DOHH2 (cell line): ENCODE data around the gene RBMY1J.
"Not testable (repeated sequence)": the region's sequence is repeated elsewhere in the genome, so short reads cannot be mapped to it uniquely, and the experiment has no call there.

Experiments
- H3F3A ChIP-seq: fragments of 200-600 bp; sonication (generic), shearing (Covaris generic); 2 replicates; pipeline ENCODE4 v1.6.0; 2016; ENCODE audit warnings: antibody characterized with exemption, mild to moderate bottlenecking; ENCODE audit not compliant: control insufficient read depth, insufficient read depth
- H3K27ac ChIP-seq: fragments of 200-600 bp; sonication (generic); 2 replicates; pipeline ENCODE4 v1.5.1; 2014; ENCODE audit warnings: low read depth, mild to moderate bottlenecking, low read length, moderate library complexity
- H3K27me3 ChIP-seq: fragments of 200-600 bp; sonication (generic); 2 replicates; pipeline ENCODE4 v1.6.1; 2014; ENCODE audit warnings: mild to moderate bottlenecking, low read length, mixed read lengths; ENCODE audit not compliant: control insufficient read depth
- H3K36me3 ChIP-seq: fragments of 200-600 bp; sonication (generic); 2 replicates; pipeline ENCODE4 v1.6.1; 2014; ENCODE audit warnings: mild to moderate bottlenecking, low read length, moderate library complexity, mixed read lengths; ENCODE audit not compliant: control insufficient read depth
- H3K4me1 ChIP-seq: fragments of 200-600 bp; sonication (generic); 2 replicates; pipeline ENCODE4 v1.6.1; 2014; ENCODE audit warnings: mild to moderate bottlenecking, low read length, mixed read lengths; ENCODE audit not compliant: control insufficient read depth
- H3K4me2 ChIP-seq: fragments of 200-600 bp; sonication (generic); 2 replicates; pipeline ENCODE4 v1.6.0; 2014; ENCODE audit warnings: mild to moderate bottlenecking, low read length, moderate library complexity
- H3K4me3 ChIP-seq: fragments of 200-600 bp; sonication (generic); 2 replicates; pipeline ENCODE4 v1.5.1; 2014; ENCODE audit warnings: mild to moderate bottlenecking, low read length, mixed read lengths
- H3K79me2 ChIP-seq: fragments of 200-600 bp; sonication (generic); 2 replicates; pipeline ENCODE4 v1.6.1; 2014; ENCODE audit warnings: mild to moderate bottlenecking, low read length, mixed read lengths; ENCODE audit not compliant: control insufficient read depth
- H3K9me2 ChIP-seq: fragments of 200-600 bp; sonication (generic); replicated peaks from 2 replicates; pipeline ENCODE4 v1.6.1; 2014; ENCODE audit warnings: mild to moderate bottlenecking, low read length, mixed read lengths; ENCODE audit not compliant: control insufficient read depth
- H3K9me3 ChIP-seq: fragments of 200-600 bp; sonication (generic); 2 replicates; pipeline ENCODE4 v1.6.1; 2014; ENCODE audit warnings: antibody characterized with exemption, low read length, mixed read lengths; ENCODE audit not compliant: control insufficient read depth, insufficient read depth
- H4K20me1 ChIP-seq: fragments of 200-600 bp; sonication (generic); 2 replicates; pipeline ENCODE4 v1.6.0; 2014; ENCODE audit warnings: low read depth, mild to moderate bottlenecking, antibody characterized with exemption, low read length, moderate library complexity; ENCODE audit not compliant: control insufficient read depth, insufficient read depth
- CTCF ChIP-seq: fragments of 200-600 bp; sonication (generic); IDR thresholded peaks from one replicate; pipeline ENCODE4 v1.5.1; 2014; ENCODE audit warnings: antibody characterized with exemption, mild to moderate bottlenecking, low read depth, low read length; ENCODE audit not compliant: poor library complexity, severe bottlenecking
- EZH2phosphoT487 ChIP-seq: fragments of 200-600 bp; sonication (generic); IDR thresholded peaks from 2 replicates; pipeline ENCODE4 v1.6.1; 2017; ENCODE audit warnings: borderline replicate concordance, mild to moderate bottlenecking, antibody characterized with exemption, low read length, moderate library complexity, mixed read lengths

The RBMY1J gene

DNA sequence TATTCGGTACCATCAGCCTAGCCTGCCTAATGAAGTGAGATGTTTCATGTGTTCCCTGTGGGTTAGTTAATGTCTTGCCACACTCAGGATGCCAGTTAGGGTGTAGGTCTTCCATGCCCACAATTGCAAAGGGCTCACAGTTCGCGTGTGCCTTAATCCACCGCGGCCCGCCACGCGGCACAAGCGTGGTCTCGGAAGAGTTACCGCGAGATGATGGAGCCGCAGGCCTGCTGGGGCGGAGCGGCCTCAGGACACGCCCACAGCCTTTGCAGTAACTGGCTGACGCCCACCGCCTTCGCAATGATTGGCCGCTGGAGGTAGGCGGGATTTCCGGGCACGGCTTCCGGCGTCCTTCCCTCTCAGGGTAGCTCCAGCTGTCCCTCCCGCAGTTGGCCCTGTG, at the start of gene RBMY1J:
TSS of gene RBMY1J (plus strand) at position 301 of the 400 bp plus-strand sequence. CDS start 2,038 bp downstream, outside the sequence.
- not testable (repeated sequence) for H3K27me3 ChIP-seq, H3K27ac ChIP-seq, H3K79me2 ChIP-seq, H3F3A ChIP-seq, H3K4me3 ChIP-seq, H4K20me1 ChIP-seq, H3K9me2 ChIP-seq, H3K4me2 ChIP-seq, H3K36me3 ChIP-seq, H3K4me1 ChIP-seq, H3K9me3 ChIP-seq

DNA sequence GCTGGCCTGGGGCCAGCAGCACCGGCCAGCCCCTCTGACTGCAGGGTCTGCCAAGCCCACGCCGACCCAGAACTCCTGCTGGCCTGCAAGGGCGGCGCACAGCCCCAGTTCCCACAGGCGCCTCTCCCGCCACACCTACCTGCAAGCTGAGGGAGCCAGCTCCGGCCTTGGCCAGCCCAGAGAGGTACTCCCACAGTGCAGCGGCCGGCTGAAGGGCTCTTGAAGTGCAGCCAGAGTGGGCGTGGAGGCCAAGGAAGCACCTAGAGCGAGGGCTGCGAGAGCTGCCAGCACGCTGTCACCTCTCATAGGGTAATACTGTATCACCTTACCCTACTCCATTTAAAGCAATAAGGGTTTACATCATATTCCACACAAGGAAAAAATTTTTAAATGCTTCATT, 35.8 kb upstream of the RBMY1J start:
- Histone ChIP-seq H3K36me3 (no peaks in the 10 kb centered on the region), H3K79me2 (no peaks in the 10 kb centered on the region), H3F3A (no peaks in the 10 kb centered on the region), H3K9me2 (no peaks in the 10 kb centered on the region), H3K27me3 (no peaks in the 10 kb centered on the region), H3K4me1 (no peaks in the 10 kb centered on the region), H3K27ac (no peak overlapping the region), H3K4me3 (no peak overlapping the region), H3K9me3 (no peaks in the 10 kb centered on the region), H3K4me2 (no peak overlapping the region), H4K20me1 (no peaks in the 10 kb centered on the region)
- TF ChIP-seq EZH2phosphoT487 (no peak), CTCF (no peak)

GRCh38 chrY:22370623-22371022, 32.6 kb upstream of the RBMY1J start:
- no peaks in the 10 kb centered on the region for H3F3A ChIP-seq
- H3K79me2 ChIP-seq: no peaks in the 10 kb centered on the region
- H3K27me3 ChIP-seq: no peaks in the 10 kb centered on the region
- H3K27ac ChIP-seq: no peak overlapping the region
- H3K4me3 ChIP-seq: no peak overlapping the region
- no peaks in the 10 kb centered on the region for H3K4me1 ChIP-seq
- no peaks in the 10 kb centered on the region for H3K9me3 ChIP-seq
- TF ChIP-seq EZH2phosphoT487: no peak
- TF ChIP-seq CTCF: no peak
- H3K9me2 ChIP-seq: no peaks in the 10 kb centered on the region
- no peaks in the 10 kb centered on the region for H3K36me3 ChIP-seq
- no peak overlapping the region for H3K4me2 ChIP-seq
- H4K20me1 ChIP-seq: no peaks in the 10 kb centered on the region

DNA sequence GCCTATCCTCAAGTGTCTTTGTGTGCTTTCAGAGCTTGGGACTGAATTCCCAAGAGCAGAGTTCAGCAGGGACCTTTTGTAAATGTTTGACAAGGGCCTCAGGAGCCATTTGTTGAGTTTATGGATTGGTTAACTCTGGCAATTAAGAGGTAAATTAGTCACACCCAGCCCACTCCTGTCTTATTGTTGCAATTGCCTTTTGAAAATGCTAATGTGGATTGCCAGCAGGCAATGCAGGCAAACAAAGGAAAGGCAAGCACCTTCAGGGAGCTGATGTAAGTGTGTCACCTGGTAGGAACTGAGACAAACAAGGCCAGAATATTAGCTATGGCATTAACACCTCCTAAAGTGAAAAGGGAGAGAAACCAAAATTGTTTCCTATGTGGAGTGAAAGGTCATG, 29.7 kb upstream of the RBMY1J start:
- no peaks in the 10 kb centered on the region for H3K27me3 ChIP-seq
- H3K79me2 ChIP-seq: no peaks in the 10 kb centered on the region
- no peaks in the 10 kb centered on the region for H3K36me3 ChIP-seq
- H3K27ac ChIP-seq: no peak overlapping the region
- no peaks in the 10 kb centered on the region for H3K9me2 ChIP-seq
- H4K20me1 ChIP-seq: no peaks in the 10 kb centered on the region
- H3K9me3 ChIP-seq: no peaks in the 10 kb centered on the region
- H3K4me1 ChIP-seq: no peaks in the 10 kb centered on the region
- H3K4me3 ChIP-seq: no peak overlapping the region
- TF ChIP-seq CTCF: no peak
- no peaks in the 10 kb centered on the region for H3F3A ChIP-seq
- no peak overlapping the region for H3K4me2 ChIP-seq

DNA sequence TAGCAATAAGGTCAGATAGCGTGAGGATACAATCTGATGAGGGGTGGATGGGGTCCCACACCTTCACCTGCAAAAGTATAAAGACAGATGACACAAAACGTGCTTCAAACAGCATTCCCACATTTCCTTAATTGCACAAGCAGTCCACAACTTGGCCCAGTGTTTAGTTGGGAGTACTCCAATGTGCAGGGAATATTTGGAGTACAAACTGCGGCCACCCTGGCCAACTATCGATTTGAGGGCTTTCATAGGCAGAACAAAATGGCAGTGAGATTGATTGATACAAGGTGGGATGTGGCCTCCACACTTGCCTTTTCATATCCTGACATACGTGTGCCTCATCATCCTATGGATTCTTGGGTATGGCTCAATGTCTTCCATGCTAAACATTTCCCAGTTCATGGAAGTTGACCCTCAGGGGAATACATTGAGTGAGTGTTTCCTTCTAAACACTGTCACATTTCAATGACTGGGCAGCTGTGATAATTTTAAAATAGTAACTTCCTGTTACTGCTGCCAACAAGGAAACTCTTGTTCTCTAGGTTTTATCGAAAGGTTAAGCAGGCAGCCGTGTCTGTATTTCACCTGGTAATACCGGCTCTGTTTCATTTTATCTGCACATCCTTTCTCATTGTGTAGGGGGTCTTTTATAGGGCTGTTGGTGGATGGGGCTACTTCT, 41.6 kb downstream of the RBMY1J start:
- H3F3A ChIP-seq, H3K9me2 ChIP-seq, H4K20me1 ChIP-seq, H3K4me2 ChIP-seq, H3K79me2 ChIP-seq, H3K4me3 ChIP-seq, H3K9me3 ChIP-seq, H3K27ac ChIP-seq, H3K27me3 ChIP-seq, H3K36me3 ChIP-seq, H3K4me1 ChIP-seq: not testable (repeated sequence)

DNA sequence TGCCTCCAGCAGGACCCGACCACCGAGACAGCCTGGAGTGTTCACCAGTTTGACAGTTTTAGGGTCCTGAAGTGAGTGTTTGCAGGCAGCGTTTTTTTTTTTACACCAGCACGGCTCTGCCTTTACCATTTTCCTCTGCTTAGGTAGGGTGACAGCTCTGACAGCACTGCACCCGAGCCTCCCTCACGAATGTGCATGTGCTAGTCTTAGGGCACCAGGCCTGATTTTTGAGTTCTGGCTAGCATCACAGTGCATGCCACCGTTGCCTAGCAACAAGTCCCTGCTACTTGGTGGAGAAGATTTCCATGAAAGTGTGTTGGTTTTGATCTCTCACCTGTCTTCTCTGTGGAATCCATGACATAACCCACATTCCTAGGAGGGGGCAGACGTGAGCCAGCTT, 52.3 kb downstream of the RBMY1J start:
- H4K20me1 ChIP-seq, H3K4me3 ChIP-seq, H3K27me3 ChIP-seq, H3K79me2 ChIP-seq, H3K9me2 ChIP-seq, H3K4me1 ChIP-seq, H3K4me2 ChIP-seq, H3K27ac ChIP-seq, H3K9me3 ChIP-seq, H3F3A ChIP-seq, H3K36me3 ChIP-seq: not testable (repeated sequence)
